IPS DF 6.9 (cell line): Measurements from ENCODE around the gene PTTG2.
A peak's percentile ranks its signal among the peaks of the same experiment; 100 is the strongest.

Source experiments
- DNase-seq: peaks from one replicate; pipeline ENCODE4 v3.0.0-alpha.2; 2013; ENCODE audit warnings: low read depth, low spot score
- H3K27ac ChIP-seq: one replicate; pipeline ENCODE4 v1.5.1; 2013; ENCODE audit warnings: low read length, control low read depth
- H3K27me3 ChIP-seq: 2 replicates; pipeline ENCODE4 v1.6.1; 2013; ENCODE audit warnings: mild to moderate bottlenecking, low read length; ENCODE audit not compliant: control insufficient read depth, insufficient read depth
- H3K36me3 ChIP-seq: 2 replicates; pipeline ENCODE4 v1.6.1; 2013; ENCODE audit warnings: low read length; ENCODE audit not compliant: control insufficient read depth, insufficient read depth
- H3K4me1 ChIP-seq: 2 replicates; pipeline ENCODE4 v1.6.1; 2013; ENCODE audit warnings: low read length; ENCODE audit not compliant: control insufficient read depth, insufficient read depth
- H3K4me3 ChIP-seq: 2 replicates; pipeline ENCODE4 v1.5.1; 2013; ENCODE audit warnings: mild to moderate bottlenecking, low read length
- H3K9me3 ChIP-seq: 2 replicates; pipeline ENCODE4 v1.6.1; 2013; ENCODE audit warnings: low read length, inconsistent platforms; ENCODE audit not compliant: control insufficient read depth, insufficient read depth
- WGBS: extraction: QIAGEN DNeasy Blood & Tissue Kit; methylation state at CpG from one replicate; pipeline ENCODE4 v1.1.7; 2013; ENCODE audit warnings: mixed read lengths, missing lambda C conversion rate; ENCODE audit not compliant: insufficient read length, insufficient coverage; 5-methylcytosine and 5-hydroxymethylcytosine counted together

PTTG2 gene

DNA sequence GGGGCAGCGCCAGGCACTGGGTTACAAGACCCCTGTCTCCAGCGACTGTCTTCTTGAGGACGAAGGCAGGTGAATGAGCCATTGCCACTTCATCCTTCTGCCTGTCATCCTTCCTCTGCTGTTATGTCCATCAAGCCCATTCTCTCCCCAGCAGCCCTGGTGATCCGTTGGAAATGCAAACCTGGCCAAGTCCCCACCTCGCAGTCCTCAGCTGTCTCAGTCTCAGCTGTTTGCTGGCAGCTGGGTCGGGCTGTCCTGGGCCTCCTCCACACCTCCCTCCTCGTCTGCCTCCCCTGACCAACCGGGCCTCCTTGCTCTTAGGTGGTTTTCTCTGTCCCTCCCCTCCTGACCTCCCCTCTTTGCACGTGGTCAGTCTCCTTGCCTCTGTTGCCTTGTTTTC is 38.0 kb downstream of the PTTG2 start:
- H3K9me3 ChIP-seq = no peaks in the 10 kb centered on the region
- no peaks in the 10 kb centered on the region for H3K27me3 ChIP-seq
- H3K27ac ChIP-seq = no peak overlapping the region
- no peaks in the 10 kb centered on the region for H3K36me3 ChIP-seq
- no CpG with 5 or more reads among the region's 9 CpGs for WGBS
- H3K4me3 ChIP-seq = no peak overlapping the region
- H3K4me1 ChIP-seq = peaks cover 6% of the 10 kb centered on the region; the same call in 1 of the 2 replicates
- DNase-seq = no peak

GRCh38 chr4:37999000-37999716 is 39.0 kb downstream of the PTTG2 start:
- no peak overlapping the region for H3K27ac ChIP-seq
- H3K4me1 ChIP-seq = peaks cover 5% of the 10 kb centered on the region; the same call in 1 of the 2 replicates
- no peaks in the 10 kb centered on the region for H3K36me3 ChIP-seq
- no peaks in the 10 kb centered on the region for H3K27me3 ChIP-seq
- no peaks in the 10 kb centered on the region for H3K9me3 ChIP-seq
- DNase-seq = no peak
- WGBS = no CpG with 5 or more reads among the region's 12 CpGs
- H3K4me3 ChIP-seq = no peak overlapping the region

GRCh38 chr4:37999965-38000364 is 39.8 kb downstream of the PTTG2 start:
- Histone ChIP-seq H3K27ac (no peak overlapping the region), H3K27me3 (no peaks in the 10 kb centered on the region), H3K36me3 (no peaks in the 10 kb centered on the region), H3K9me3 (no peaks in the 10 kb centered on the region), H3K4me3 (no peak overlapping the region), H3K4me1 (peaks cover 7% of the 10 kb centered on the region; the same call in 1 of the 2 replicates)
- DNase-seq = no peak
- no CpG with 5 or more reads among the region's 3 CpGs for WGBS

DNA sequence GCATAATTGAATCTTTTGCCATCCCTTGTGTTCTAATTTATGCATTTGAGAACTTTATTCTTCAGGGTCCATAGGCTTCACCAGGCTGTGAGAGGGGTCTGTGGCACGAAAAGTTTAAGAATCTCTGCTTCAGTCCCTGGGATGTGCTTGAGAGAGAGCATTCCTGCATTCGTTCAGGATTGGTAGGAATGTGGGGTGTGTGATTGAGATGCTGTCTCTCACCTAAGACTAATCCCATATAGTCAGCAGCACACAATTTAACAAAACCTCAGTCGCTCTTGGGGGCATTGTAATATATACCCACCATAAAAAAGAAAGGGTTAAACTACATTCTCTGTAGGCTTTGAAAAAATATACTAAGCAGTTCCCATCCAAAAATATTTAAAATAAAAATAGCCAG is 41.7 kb downstream of the PTTG2 start:
- DNase-seq = peak; percentile 27
- no peaks in the 10 kb centered on the region for H3K9me3 ChIP-seq
- H3K27ac ChIP-seq = no peak overlapping the region
- H3K4me1 ChIP-seq = peaks cover 11% of the 10 kb centered on the region; the same call in 1 of the 2 replicates
- no peaks in the 10 kb centered on the region for H3K36me3 ChIP-seq
- H3K27me3 ChIP-seq = no peaks in the 10 kb centered on the region
- WGBS = no CpG with 5 or more reads among the region's 3 CpGs
- no peak overlapping the region for H3K4me3 ChIP-seq

DNA sequence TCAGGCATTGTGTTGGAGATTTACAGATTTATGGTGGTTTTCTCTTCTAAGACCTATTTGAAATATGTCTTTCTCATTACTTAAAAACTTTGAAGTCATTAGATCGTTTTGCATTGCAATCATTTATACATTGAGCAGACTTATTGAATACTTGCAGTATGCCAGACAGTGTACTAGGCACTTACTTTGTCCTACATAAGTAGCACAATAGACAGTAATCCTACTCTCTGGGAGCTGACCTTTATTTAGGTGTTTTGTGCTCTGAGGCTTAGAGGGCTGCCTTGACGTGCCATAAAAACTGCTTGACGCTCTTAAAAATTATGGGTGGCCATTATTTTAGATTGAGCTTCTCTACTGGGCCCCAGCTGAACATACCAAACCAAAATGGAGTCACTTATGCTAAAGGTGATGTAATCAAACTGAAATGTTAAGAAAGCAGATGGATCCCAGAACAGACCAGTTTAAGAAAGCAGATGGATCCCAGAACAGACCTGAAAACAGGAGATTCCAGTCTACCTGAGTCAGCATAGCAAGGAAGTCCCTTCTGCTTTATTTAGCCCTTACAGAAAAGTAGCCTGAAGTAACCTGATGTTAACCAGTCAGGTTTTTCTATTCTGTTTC is 42.4 kb downstream of the PTTG2 start:
- DNase-seq = no peak
- H3K36me3 ChIP-seq = no peaks in the 10 kb centered on the region
- no peaks in the 10 kb centered on the region for H3K27me3 ChIP-seq
- no peak overlapping the region for H3K27ac ChIP-seq
- no peaks in the 10 kb centered on the region for H3K9me3 ChIP-seq
- peaks cover 11% of the 10 kb centered on the region; the same call in 1 of the 2 replicates for H3K4me1 ChIP-seq
- no peak overlapping the region for H3K4me3 ChIP-seq
- no CpG with 5 or more reads among the region's 3 CpGs for WGBS

- WGBS = no CpG with 5 or more reads among the region's 3 CpGs
- H3K36me3 ChIP-seq = no peaks in the 10 kb centered on the region
- no peak overlapping the region for H3K27ac ChIP-seq
- H3K4me1 ChIP-seq = peaks cover 11% of the 10 kb centered on the region; the same call in 1 of the 2 replicates
- H3K9me3 ChIP-seq = no peaks in the 10 kb centered on the region
- no peaks in the 10 kb centered on the region for H3K27me3 ChIP-seq
- no peak overlapping the region for H3K4me3 ChIP-seq
- no peak for DNase-seq
These were observed 42.9 kb downstream of the PTTG2 start for GRCh38 chr4:38003102-38003501.

- Histone ChIP-seq H3K27ac (no peak overlapping the region), H3K27me3 (no peaks in the 10 kb centered on the region), H3K36me3 (no peaks in the 10 kb centered on the region), H3K4me1 (peaks cover 11% of the 10 kb centered on the region; the same call in 1 of the 2 replicates), H3K9me3 (no peaks in the 10 kb centered on the region), H3K4me3 (no peak overlapping the region)
- no CpG with 5 or more reads among the region's 1 CpG for WGBS
- no peak for DNase-seq
These were observed 43.4 kb downstream of the PTTG2 start for GRCh38 chr4:38003628-38004027.

DNA sequence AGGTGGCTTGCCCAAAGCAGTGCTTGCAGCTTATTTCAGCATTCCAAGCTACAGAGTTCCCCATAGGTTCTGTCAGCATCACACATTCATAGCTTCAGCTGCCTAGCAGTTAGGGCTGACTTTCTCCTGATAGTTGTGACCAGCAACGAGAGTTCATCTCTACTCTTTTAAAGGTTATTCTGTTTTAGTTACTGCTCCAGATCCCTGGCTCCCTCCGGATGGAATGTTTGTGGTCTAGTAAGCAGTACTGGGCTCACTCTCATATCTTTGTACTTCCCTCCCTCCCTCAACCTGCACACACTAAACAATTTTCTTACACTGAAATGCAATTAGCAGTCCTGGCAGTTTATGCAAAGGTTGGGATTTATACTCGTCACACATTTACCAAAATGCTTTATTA is 43.9 kb downstream of the PTTG2 start:
- no peaks in the 10 kb centered on the region for H3K36me3 ChIP-seq
- no peak overlapping the region for H3K4me3 ChIP-seq
- H3K27ac ChIP-seq = no peak overlapping the region
- H3K4me1 ChIP-seq = peaks cover 11% of the 10 kb centered on the region; the same call in 1 of the 2 replicates
- no CpG with 5 or more reads among the region's 3 CpGs for WGBS
- DNase-seq = no peak
- H3K9me3 ChIP-seq = no peaks in the 10 kb centered on the region
- H3K27me3 ChIP-seq = no peaks in the 10 kb centered on the region

- no CpG with 5 or more reads among the region's 6 CpGs for WGBS
- no peak for DNase-seq
- no peak overlapping the region for H3K4me3 ChIP-seq
- no peak overlapping the region for H3K27ac ChIP-seq
- H3K9me3 ChIP-seq = no peaks in the 10 kb centered on the region
- H3K4me1 ChIP-seq = peaks cover 9% of the 10 kb centered on the region; the same call in 1 of the 2 replicates
- no peaks in the 10 kb centered on the region for H3K36me3 ChIP-seq
- H3K27me3 ChIP-seq = no peaks in the 10 kb centered on the region
These were observed 44.7 kb downstream of the PTTG2 start for GRCh38 chr4:38004887-38005286.

DNA sequence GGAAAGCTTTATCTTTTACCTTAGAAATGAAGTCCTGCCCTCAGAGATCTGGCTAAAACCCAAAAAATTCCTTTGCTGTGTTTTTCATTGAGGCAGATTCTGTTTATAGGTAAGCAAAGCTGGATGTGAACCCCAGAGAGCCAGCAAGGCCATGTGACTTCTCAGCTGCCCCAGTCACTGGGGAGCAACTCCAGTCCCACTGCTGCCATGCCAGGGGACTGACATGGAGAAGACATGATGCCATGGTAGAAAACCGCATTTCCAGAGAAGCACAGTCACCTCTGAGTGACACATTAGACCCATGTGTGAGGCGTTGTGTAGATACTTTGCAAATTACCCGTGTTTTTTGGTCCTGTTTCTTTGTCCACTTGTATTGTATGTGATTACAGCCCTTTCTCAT is 45.4 kb downstream of the PTTG2 start:
- no peaks in the 10 kb centered on the region for H3K36me3 ChIP-seq
- H3K9me3 ChIP-seq = no peaks in the 10 kb centered on the region
- DNase-seq = no peak
- no peaks in the 10 kb centered on the region for H3K27me3 ChIP-seq
- no CpG with 5 or more reads among the region's 3 CpGs for WGBS
- no peak overlapping the region for H3K27ac ChIP-seq
- peaks cover 9% of the 10 kb centered on the region; the same call in 1 of the 2 replicates for H3K4me1 ChIP-seq
- no peak overlapping the region for H3K4me3 ChIP-seq
